IPS-NIHi7 (cell line): Measurements from ENCODE around the gene ODC1.

Experiments
- DNase-seq: peaks from one replicate; pipeline ENCODE4 v3.0.0; 2012; ENCODE audit warnings: mixed read lengths; ENCODE audit errors: extremely low spot score

The ODC1 gene

GRCh38 chr2:10415048-10415447 is 33.1 kb downstream of the ODC1 start:
- no peak for DNase-seq

- DNase-seq = no peak
Measured at GRCh38 chr2:10414591-10414990, 33.5 kb downstream of the ODC1 start.

- DNase-seq = no peak
Measured at GRCh38 chr2:10413991-10414451, 34.1 kb downstream of the ODC1 start.

- DNase-seq = no peak
Measured at GRCh38 chr2:10413503-10413902, 34.6 kb downstream of the ODC1 start.

- DNase-seq = peak; percentile 71
Measured at GRCh38 chr2:10412380-10412779, 35.7 kb downstream of the ODC1 start.

- no peak for DNase-seq
Measured at GRCh38 chr2:10411557-10411956, 36.6 kb downstream of the ODC1 start.

- no peak for DNase-seq
Measured at GRCh38 chr2:10410823-10411437, 37.2 kb downstream of the ODC1 start.

- DNase-seq = no peak
Measured at GRCh38 chr2:10410001-10410822, 37.9 kb downstream of the ODC1 start.

GRCh38 chr2:10408649-10409579 is 39.2 kb downstream of the ODC1 start:
- DNase-seq = peak; percentile 98

GRCh38 chr2:10407841-10408648 is 40.1 kb downstream of the ODC1 start:
- DNase-seq = peak; percentile 77

GRCh38 chr2:10407432-10407831 is 40.7 kb downstream of the ODC1 start:
- DNase-seq = no peak

- DNase-seq = no peak
Measured at GRCh38 chr2:10406491-10407188, 41.5 kb downstream of the ODC1 start.

- DNase-seq = no peak
Measured at GRCh38 chr2:10406016-10406415, 42.1 kb downstream of the ODC1 start.

- no peak for DNase-seq
Measured at GRCh38 chr2:10405448-10405847, 42.7 kb downstream of the ODC1 start.

GRCh38 chr2:10404324-10405143 is 43.6 kb downstream of the ODC1 start:
- DNase-seq = no peak

GRCh38 chr2:10402653-10403215 is 45.4 kb downstream of the ODC1 start:
- no peak for DNase-seq

GRCh38 chr2:10402062-10402585 is 46.0 kb downstream of the ODC1 start:
- no peak for DNase-seq

GRCh38 chr2:10400978-10401951 is 46.9 kb downstream of the ODC1 start:
- DNase-seq = no peak
